K562 (cell line): ENCODE results near the gene C1R. TPM values are rescaled to one million over a fixed set of nuclear protein-coding genes. Genes with fewer than 3 reads are reported as not detected.
A peak's percentile ranks its signal among the peaks of the same experiment; 100 is the strongest.

Source experiments
- ATAC-seq: fragments of 200-7000 bp; cut with Tn5 transposase; 3 replicates; pipeline ENCODE4 v1.9.1; 2020; ENCODE audit warnings: moderate library complexity
- BruUV-seq: library from RNA; stranded (reverse); fragments of 400-500 nt; replicated peaks from 2 replicates; lab custom pipeline; 2021; lab: Mats Ljungman, UMichigan
- CTCF ChIA-PET: fragments of 300-600 bp; formaldehyde crosslinking; extraction: SDS; loops from one replicate; lab custom pipeline; 2021; ENCODE audit warnings: low intra/inter-chr PET ratio; lab: Yijun Ruan, JAX
- POLR2A ChIA-PET: fragments of 300-600, 350-650 bp; sonication (Branson Sonifier 250); formaldehyde crosslinking; extraction: SDS; loops from one replicate; lab custom pipeline; 2021; ENCODE audit warnings: antibody characterized with exemption, inconsistent platforms; lab: Yijun Ruan, JAX
- DNase-seq, 4 experiments: peaks; one replicate each; pipeline versions ENCODE4 v3.0.0 to v3.0.0-alpha.2; 2011 to 2018; ENCODE audit warnings: low spot score in 3 of 4, mixed read lengths in 3 of 4; ENCODE audit errors: extremely low read depth in 1 of 4
- FAIRE-seq: peaks from 2 replicates; lab custom pipeline; 2011; peaks lifted over from hg19 to GRCh38; lab: Jason Lieb, UNC
- H2AFZ ChIP-seq: 2 replicates; pipeline ENCODE4 v1.6.0; 2011; ENCODE audit warnings: low read depth, low read length, control low read depth, inconsistent platforms
- H3K27ac ChIP-seq: fragments of 200-600 bp; 3 replicates; pipeline ENCODE4 v1.8.0; 2011; ENCODE audit warnings: low read depth, mild to moderate bottlenecking, control low read depth, inconsistent platforms, low read length, moderate library complexity, mixed read lengths; ENCODE audit errors: extremely low read depth
- H3K27me3 ChIP-seq, 2 experiments: fragments of 300-600 bp in 1 of 2; 2 replicates in 1 of 2; 3 replicates in 1 of 2; pipeline versions ENCODE4 v1.6.0 to v1.8.0; 2011; ENCODE audit warnings: inconsistent platforms in 2 of 2, low read length in 2 of 2, mild to moderate bottlenecking in 1 of 2, mixed read lengths in 1 of 2, moderate library complexity in 1 of 2; ENCODE audit not compliant: control insufficient read depth in 2 of 2, insufficient read depth in 2 of 2
- H3K36me3 ChIP-seq: fragments of 300-600 bp; 3 replicates; pipeline ENCODE4 v1.8.0; 2011; ENCODE audit warnings: mild to moderate bottlenecking, low read length, inconsistent platforms; ENCODE audit not compliant: control insufficient read depth, insufficient read depth
- H3K4me1 ChIP-seq, 2 experiments: fragments of 200-600 bp in 1 of 2; replicated peaks in 1 of 2; 2 replicates in 1 of 2; 3 replicates in 1 of 2; pipeline versions ENCODE4 v1.5.1 to v1.8.0; 2011; ENCODE audit warnings: inconsistent platforms in 2 of 2, low read length in 2 of 2, mild to moderate bottlenecking in 1 of 2, mixed read lengths in 1 of 2, moderate library complexity in 1 of 2; ENCODE audit not compliant: control insufficient read depth in 2 of 2, insufficient read depth in 2 of 2
- H3K4me2 ChIP-seq: 2 replicates; pipeline ENCODE4 v1.6.1; 2011; ENCODE audit warnings: low read length, control low read depth, inconsistent platforms, mixed read lengths; ENCODE audit not compliant: insufficient read depth
- H3K4me3 ChIP-seq: fragments of 200-600 bp; sonication (generic), shearing (Covaris generic); 2 replicates; pipeline ENCODE4 v1.5.1; 2016; ENCODE audit warnings: control low read depth, inconsistent platforms
- H3K79me2 ChIP-seq: fragments of 200-600 bp; 3 replicates; pipeline ENCODE4 v1.8.0; 2011; ENCODE audit warnings: low read length, inconsistent platforms; ENCODE audit not compliant: control insufficient read depth, insufficient read depth
- H3K9ac ChIP-seq, 2 experiments: 2 replicates each; pipeline versions ENCODE4 v1.6.0 to v1.6.1; 2011; ENCODE audit warnings: low read depth in 2 of 2, low read length in 2 of 2, control low read depth in 1 of 2, inconsistent platforms in 1 of 2, mild to moderate bottlenecking in 1 of 2, mixed read lengths in 1 of 2; ENCODE audit not compliant: insufficient read depth in 1 of 2
- H3K9me1 ChIP-seq: one replicate; pipeline ENCODE4 v1.6.0; 2011; ENCODE audit warnings: inconsistent platforms, mild to moderate bottlenecking, low read length, moderate library complexity; ENCODE audit not compliant: control insufficient read depth, insufficient read depth
- H3K9me3 ChIP-seq: replicated peaks from 2 replicates; pipeline ENCODE4 v1.5.1; 2011; ENCODE audit warnings: low read depth, low read length, inconsistent platforms; ENCODE audit not compliant: control insufficient read depth, insufficient read depth
- H4K20me1 ChIP-seq: replicated peaks from 2 replicates; pipeline ENCODE4 v1.6.1; 2011; ENCODE audit warnings: low read length, inconsistent platforms, mixed read lengths; ENCODE audit not compliant: control insufficient read depth, insufficient read depth
- EP300 ChIP-seq: IDR thresholded peaks from 2 replicates; pipeline ENCODE4 v1.6.1; 2012; ENCODE audit warnings: low read length, improper control_type of control experiment
- HLTF ChIP-seq: fragments of 450-650 bp; IDR thresholded peaks from 2 replicates; pipeline ENCODE4 v1.6.1; 2016
- IRF9 ChIP-seq: fragments of 450-650 bp; IDR thresholded peaks from 2 replicates; pipeline ENCODE4 v1.6.1; 2016; ENCODE audit warnings: missing biosample characterization, missing genetic modification characterization
- ZNF444 ChIP-seq: fragments of 250-450 bp; sonication (Bioruptor Pico); IDR thresholded peaks from 2 replicates; pipeline ENCODE4 v1.4.0; 2020; ENCODE audit warnings: mild to moderate bottlenecking, moderate library complexity
- ZNF75A ChIP-seq: fragments of 450-650 bp; formaldehyde crosslinking; IDR thresholded peaks from 2 replicates; pipeline ENCODE4 v1.4.0; 2020; ENCODE audit warnings: mild to moderate bottlenecking
- WGBS: fragments of 100-300 bp; shearing (Covaris generic); methylation state at CpG from one replicate; pipeline ENCODE4 v1.1.6; 2016; ENCODE audit warnings: low coverage, mixed read lengths; ENCODE audit not compliant: insufficient coverage; ENCODE audit errors: missing lambda C conversion rate; 5-methylcytosine and 5-hydroxymethylcytosine counted together
- in situ Hi-C: fragments of 300-500 bp; cut with MboI; formaldehyde crosslinking; loops from 4 replicates; pipeline ENCODE4 v1.15.0; 2018; ENCODE audit warnings: inconsistent platforms, mixed read lengths
- intact Hi-C: fragments of 100-400 bp; cut with micrococcal nuclease; formaldehyde crosslinking; loops from 2 replicates; pipeline ENCODE4 v1.14.2; 2022
- polyA plus RNA-seq, 8 experiments: library from polyadenylated mRNA; depleted of rRNA in 4 of 8; stranded (reverse) in 5 of 8; unstranded in 3 of 8; fragments of >200 nt; fragmentation: Nextera tagmentation in 2 of 8; fragmentation: Illumina TruSeq in 1 of 8; extraction: Ambion mirVana in 2 of 8; extraction: Trizol in 1 of 8; gene quantifications; 2 replicates each; pipeline versions ENCODE4 v1.2.1 to v1.2.3, GENCODE V29; 2011 to 2014; ENCODE audit warnings: inconsistent platforms in 1 of 8, missing spikeins in 1 of 8
- total RNA-seq, 7 experiments: library from RNA; depleted of rRNA in 6 of 7; stranded (reverse); fragments of >200 nt in 6 of 7; fragmentation: Illumina TruSeq in 2 of 7; extraction: Trizol in 2 of 7; gene quantifications; 2 replicates each; pipeline versions ENCODE4 v1.2.1 to v1.2.3, GENCODE V29; 2011 to 2021; ENCODE audit warnings: low replicate concordance in 1 of 7

The C1R gene
- total and polyA plus RNA-seq, 9 of the 15 experiments (the other 6 are each of a cell fraction or from before 2014, with no cell fraction given) = 0.07 to 1.0 (median 0.33) TPM; not detected in 1

- 0 out of 2 replicates have a peak, but pooled peaks have one; percentile 36 for TF ChIP-seq HLTF
Measured at GRCh38 chr12:7083125-7083524, 9.1 kb downstream of the C1R start (continued).

- POLR2A ChIA-PET = interaction anchor here (1.1 kb wide), 1 partner anchor 10 kb away, joined by 4 read pairs; no protein-coding TSS in a partner anchor
- CTCF ChIA-PET = no interaction called here
- Histone ChIP-seq H3K27ac (no peak overlapping the region), H3K9me1 (no peaks in the 10 kb centered on the region), H2AFZ (no peak overlapping the region), H3K27me3 (no peaks in the 10 kb centered on the region; a peak in 2 of 5 replicates), H3K9ac (no peak overlapping the region), H4K20me1 (no peaks in the 10 kb centered on the region), H3K79me2 (no peaks in the 10 kb centered on the region), H3K36me3 (no peaks in the 10 kb centered on the region), H3K4me3 (no peak overlapping the region), H3K4me2 (no peak overlapping the region), H3K4me1 (peaks cover 0 to 3% of the 10 kb centered on the region in 2 experiments; a peak in 1 of 5 replicates), H3K9me3 (no peaks in the 10 kb centered on the region; the same call in 1 of the 2 replicates)
- ATAC-seq (no peak), FAIRE-seq (no peak), DNase-seq (no peak)
- no TSS peak for BruUV-seq
- intact Hi-C loops (no loop called here), in situ Hi-C loops (no loop called here)
- TF ChIP-seq EP300 (no peak), IRF9 (no peak)
- 33% methylated on average over 7 of the region's 14 CpGs for WGBS
Measured at GRCh38 chr12:7081037-7081436, 11.2 kb downstream of the C1R start.

GRCh38 chr12:7079826-7080125, 12.5 kb downstream of the C1R start:
- Histone ChIP-seq H3K9ac (no peak overlapping the region), H4K20me1 (no peaks in the 10 kb centered on the region), H3K79me2 (no peaks in the 10 kb centered on the region), H3K27me3 (peaks cover 0 to 3% of the 10 kb centered on the region in 2 experiments; a peak in 1 of 5 replicates), H3K4me2 (no peak overlapping the region), H3K36me3 (no peaks in the 10 kb centered on the region), H2AFZ (no peak overlapping the region), H3K9me1 (no peaks in the 10 kb centered on the region), H3K27ac (no peak overlapping the region), H3K4me3 (no peak overlapping the region), H3K9me3 (no peaks in the 10 kb centered on the region; the same call in 1 of the 2 replicates), H3K4me1 (peaks cover 0 to 3% of the 10 kb centered on the region in 2 experiments; a peak in 1 of 5 replicates)
- no peak for FAIRE-seq
- ChIA-PET CTCF (no interaction called here), POLR2A (interaction anchor here (0.6 kb wide), 1 partner anchor 10 kb away, joined by 3 read pairs; no protein-coding TSS in a partner anchor)
- intact Hi-C loops = no loop called here
- BruUV-seq = no TSS peak
- no peak for DNase-seq
- in situ Hi-C loops = no loop called here
- no peak for ATAC-seq
- TF ChIP-seq ZNF75A (CRISPR knock-in tag) (no peak), ZNF444 (no peak)
